ENCODE results near the gene DSPP. TPM values are rescaled to one million over a fixed set of nuclear protein-coding genes. Genes with fewer than 3 reads are reported as not detected.
"Not testable (repeated sequence)": the region's sequence is repeated elsewhere in the genome, so short reads cannot be mapped to it uniquely, and the experiment has no call there.

The DSPP gene
- total and polyA plus RNA-seq, 8 donors, result not detected

DNA sequence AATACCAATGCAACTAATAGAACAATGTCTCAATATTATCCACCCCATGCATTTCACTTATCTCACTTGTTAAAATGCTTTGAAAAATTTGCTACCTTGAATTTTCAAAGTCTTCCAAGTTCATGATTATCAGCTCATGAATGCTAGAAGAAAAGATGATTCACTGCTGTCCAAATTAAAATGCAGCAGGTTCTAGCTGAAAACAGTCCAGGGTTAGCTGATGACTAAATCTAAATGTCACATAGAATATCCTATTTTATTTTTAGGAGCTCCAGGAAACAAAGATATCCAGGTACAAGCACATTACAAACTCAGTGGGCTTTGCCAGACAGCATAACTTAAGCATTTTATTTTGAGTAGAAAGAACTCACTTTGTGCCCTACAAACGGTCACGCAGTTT, 41.1 kb upstream of the DSPP start:
- intact Hi-C loops (cut with DNase I; ENCODE audit: low total_unique reads), result no loop called here
- 63 to 74% (median 70%) methylated on average over 2 of the region's 2 CpGs for WGBS, 5 donors
- no peak overlapping the region for H3K4me3 ChIP-seq

DNA sequence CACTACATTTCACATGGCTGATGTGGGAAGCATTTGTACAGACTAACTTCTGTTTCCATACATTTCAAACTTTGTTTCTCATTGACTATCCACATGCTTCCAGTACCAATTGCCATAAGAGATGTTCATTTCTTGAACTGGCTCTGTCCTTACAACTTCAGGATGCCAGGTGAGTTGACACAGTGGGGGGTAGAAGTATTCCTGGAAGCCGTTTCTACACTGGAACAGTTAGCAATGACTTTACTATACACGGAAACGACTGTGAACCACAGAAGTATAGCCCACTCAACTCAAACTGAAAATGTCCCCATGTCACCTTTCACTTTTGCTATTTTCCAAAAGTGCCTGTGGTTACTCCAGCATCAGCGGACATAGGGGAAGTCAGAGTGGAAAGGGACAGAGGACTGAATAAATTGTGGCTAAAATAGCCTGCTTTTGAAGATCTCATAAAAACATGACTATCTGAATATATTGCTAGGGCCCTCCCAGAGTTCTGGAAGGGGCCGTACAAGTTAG, 38.0 kb upstream of the DSPP start:
- WGBS, 5 donors, result 70 to 82% (median 79%) methylated on average over 5 of the region's 5 CpGs
- intact Hi-C loops (cut with DNase I; ENCODE audit: low total_unique reads), result no loop called here
- H3K4me1 ChIP-seq, result no peaks in the 10 kb centered on the region
- H3K27ac ChIP-seq, result no peak overlapping the region
- DNase-seq, result no peak
- H3K27me3 ChIP-seq, result no peaks in the 10 kb centered on the region
- H3K4me3 ChIP-seq, result no peak overlapping the region
- H3K36me3 ChIP-seq, result no peaks in the 10 kb centered on the region
- no peak for TF ChIP-seq POLR2A (IDR thresholded peaks at IDR 0.05)
- TF ChIP-seq EP300 (IDR thresholded peaks at IDR 0.05), result no peak
- TF ChIP-seq, protein P1, sequence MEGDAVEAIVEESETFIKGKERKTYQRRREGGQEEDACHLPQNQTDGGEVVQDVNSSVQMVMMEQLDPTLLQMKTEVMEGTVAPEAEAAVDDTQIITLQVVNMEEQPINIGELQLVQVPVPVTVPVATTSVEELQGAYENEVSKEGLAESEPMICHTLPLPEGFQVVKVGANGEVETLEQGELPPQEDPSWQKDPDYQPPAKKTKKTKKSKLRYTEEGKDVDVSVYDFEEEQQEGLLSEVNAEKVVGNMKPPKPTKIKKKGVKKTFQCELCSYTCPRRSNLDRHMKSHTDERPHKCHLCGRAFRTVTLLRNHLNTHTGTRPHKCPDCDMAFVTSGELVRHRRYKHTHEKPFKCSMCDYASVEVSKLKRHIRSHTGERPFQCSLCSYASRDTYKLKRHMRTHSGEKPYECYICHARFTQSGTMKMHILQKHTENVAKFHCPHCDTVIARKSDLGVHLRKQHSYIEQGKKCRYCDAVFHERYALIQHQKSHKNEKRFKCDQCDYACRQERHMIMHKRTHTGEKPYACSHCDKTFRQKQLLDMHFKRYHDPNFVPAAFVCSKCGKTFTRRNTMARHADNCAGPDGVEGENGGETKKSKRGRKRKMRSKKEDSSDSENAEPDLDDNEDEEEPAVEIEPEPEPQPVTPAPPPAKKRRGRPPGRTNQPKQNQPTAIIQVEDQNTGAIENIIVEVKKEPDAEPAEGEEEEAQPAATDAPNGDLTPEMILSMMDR (IDR thresholded peaks at IDR 0.05), result no peak
- no peak for TF ChIP-seq POLR2AphosphoS5 (IDR thresholded peaks at IDR 0.05)
- no peaks in the 10 kb centered on the region for H3K9me3 ChIP-seq

More for the DNA sequence above, 41.1 kb upstream of the DSPP start:
- Histone ChIP-seq H3K27me3 (no peaks in the 10 kb centered on the region), H3K9me3 (no peaks in the 10 kb centered on the region), H3K27ac (no peak overlapping the region), H3K4me1 (no peaks in the 10 kb centered on the region), H3K36me3 (no peaks in the 10 kb centered on the region)
- DNase-seq, result no peak
- TF ChIP-seq, protein P1 (IDR thresholded peaks at IDR 0.05), result no peak
- TF ChIP-seq EP300 (IDR thresholded peaks at IDR 0.05) (no peak), POLR2A (IDR thresholded peaks at IDR 0.05) (no peak), POLR2AphosphoS5 (IDR thresholded peaks at IDR 0.05) (no peak)

DNA sequence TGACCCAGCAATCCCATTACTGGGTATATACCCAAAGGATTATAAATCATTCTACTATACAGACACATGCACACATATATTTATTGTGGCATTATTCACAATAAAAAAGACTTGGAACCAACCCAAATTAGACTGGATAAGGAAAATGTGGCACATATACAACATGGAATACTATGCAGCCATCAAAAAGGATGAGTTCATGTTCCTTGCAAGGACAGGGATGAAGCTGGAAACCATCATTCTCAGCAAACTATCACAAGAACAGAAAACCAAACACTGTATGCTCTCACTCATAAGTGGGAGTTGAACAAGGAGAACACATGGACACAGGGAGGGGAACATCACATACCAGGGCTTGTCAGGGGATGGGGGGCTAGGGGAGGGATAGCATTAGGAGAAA, 34.0 kb upstream of the DSPP start:
- H3K9me3 ChIP-seq; DNase-seq; H3K36me3 ChIP-seq; H3K27me3 ChIP-seq; intact Hi-C loops (cut with DNase I; ENCODE audit: low total_unique reads); H3K4me1 ChIP-seq; H3K27ac ChIP-seq; H3K4me3 ChIP-seq: not testable (repeated sequence)

DNA sequence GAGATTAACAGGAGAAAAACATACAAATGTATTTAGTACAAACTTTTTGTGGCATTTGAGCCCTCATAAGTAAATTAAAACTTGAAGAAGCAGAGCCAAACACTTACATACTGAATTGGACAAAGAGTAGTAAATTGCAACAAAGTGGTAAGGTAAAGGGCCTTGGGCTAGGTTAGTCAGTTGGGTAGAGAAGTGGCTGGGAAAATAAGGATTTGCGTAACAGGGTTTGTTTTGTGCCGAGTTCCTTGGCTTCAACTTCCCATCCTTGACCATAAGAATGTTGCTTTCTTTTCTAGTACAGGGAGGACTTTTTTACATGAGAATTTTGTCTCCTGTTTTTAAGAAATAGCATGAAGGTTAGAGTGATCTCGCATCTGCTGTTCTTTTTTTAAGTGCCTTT, 33.3 kb upstream of the DSPP start:
- Histone ChIP-seq H3K4me3 (no peak overlapping the region), H3K4me1 (no peaks in the 10 kb centered on the region), H3K9me3 (no peaks in the 10 kb centered on the region), H3K27me3 (no peaks in the 10 kb centered on the region), H3K36me3 (no peaks in the 10 kb centered on the region), H3K27ac (no peak overlapping the region)
- intact Hi-C loops (cut with DNase I; ENCODE audit: low total_unique reads), result no loop called here
- TF ChIP-seq POLR2AphosphoS5 (IDR thresholded peaks at IDR 0.05), result no peak
- no peak for TF ChIP-seq POLR2A (IDR thresholded peaks at IDR 0.05)
- TF ChIP-seq, protein P1 (IDR thresholded peaks at IDR 0.05), result no peak
- DNase-seq, result no peak
- WGBS, 5 donors, result 62 to 86% (median 85%) methylated on average over 3 of the region's 3 CpGs

DNA sequence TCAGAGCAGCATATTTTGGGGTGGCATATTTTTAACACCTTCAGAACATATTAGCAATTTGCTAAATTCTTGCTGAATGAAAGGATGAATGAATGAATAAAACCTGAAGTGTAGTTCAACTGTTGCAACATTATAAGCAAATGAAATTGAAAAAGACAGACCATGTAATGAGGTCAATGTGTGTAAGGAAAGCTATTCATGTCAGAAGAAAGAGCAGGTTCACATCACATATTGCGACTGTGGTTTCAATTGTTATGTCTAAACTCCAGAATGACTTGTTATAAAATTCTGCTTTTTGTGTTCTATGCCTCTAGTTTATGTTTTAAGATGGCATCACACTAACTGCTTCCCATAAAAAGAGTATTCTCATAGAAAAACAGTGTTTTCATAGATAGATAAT, 32.9 kb upstream of the DSPP start:
- Histone ChIP-seq H3K27ac (no peak overlapping the region), H3K9me3 (no peaks in the 10 kb centered on the region), H3K27me3 (no peaks in the 10 kb centered on the region), H3K36me3 (no peaks in the 10 kb centered on the region), H3K4me3 (no peak overlapping the region), H3K4me1 (no peaks in the 10 kb centered on the region)
- TF ChIP-seq POLR2A (IDR thresholded peaks at IDR 0.05), result no peak
- no peak for TF ChIP-seq POLR2AphosphoS5 (IDR thresholded peaks at IDR 0.05)
- no peak for TF ChIP-seq EP300 (IDR thresholded peaks at IDR 0.05)
- TF ChIP-seq, protein P1 (IDR thresholded peaks at IDR 0.05), result no peak
- DNase-seq, result no peak
- 89 to 91% (median 90%) methylated on average over 1 of the region's 1 CpG for WGBS, 5 donors
- intact Hi-C loops (cut with DNase I; ENCODE audit: low total_unique reads), result no loop called here
